HCT116 (cell line): ENCODE results near the gene CPT1A.

ENCODE experiments used
- EGR1 ChIP-seq: IDR thresholded peaks from 2 replicates; pipeline ENCODE4 v1.6.1; 2012; ENCODE audit warnings: low read depth
- EZH2phosphoT487 ChIP-seq: fragments of 200-600 bp; IDR thresholded peaks from 2 replicates; pipeline ENCODE4 v1.6.1; 2018; ENCODE audit warnings: antibody characterized with exemption, borderline replicate concordance
- MAX ChIP-seq: IDR thresholded peaks from 2 replicates; pipeline ENCODE4 v1.6.1; 2012
- REST ChIP-seq: IDR thresholded peaks from 2 replicates; pipeline ENCODE4 v1.6.1; 2012; ENCODE audit warnings: low read depth
- TCF7L2 ChIP-seq: IDR thresholded peaks from 2 replicates; pipeline ENCODE4 v1.7.0; 2011; ENCODE audit warnings: borderline replicate concordance, inconsistent platforms; ENCODE audit not compliant: insufficient read depth, insufficient read length; ENCODE audit errors: extremely low read depth
- TF ChIP-seq, protein P1 (sequence below), 3 experiments: fragments of 200-600 bp in 1 of 3; sonication (generic) in 1 of 3; IDR thresholded peaks in 2 of 3; conservative IDR thresholded peaks in 1 of 3; 2 replicates each; pipeline ENCODE4 v1.5.1; 2012 to 2017; ENCODE audit warnings: low read depth in 2 of 3, low read length in 2 of 3, antibody characterized with exemption in 1 of 3, borderline replicate concordance in 1 of 3, control low read depth in 1 of 3, mild to moderate bottlenecking in 1 of 3, mixed read lengths in 1 of 3, mixed run types in 1 of 3, moderate library complexity in 1 of 3; ENCODE audit not compliant: insufficient read depth in 1 of 3

DNA sequence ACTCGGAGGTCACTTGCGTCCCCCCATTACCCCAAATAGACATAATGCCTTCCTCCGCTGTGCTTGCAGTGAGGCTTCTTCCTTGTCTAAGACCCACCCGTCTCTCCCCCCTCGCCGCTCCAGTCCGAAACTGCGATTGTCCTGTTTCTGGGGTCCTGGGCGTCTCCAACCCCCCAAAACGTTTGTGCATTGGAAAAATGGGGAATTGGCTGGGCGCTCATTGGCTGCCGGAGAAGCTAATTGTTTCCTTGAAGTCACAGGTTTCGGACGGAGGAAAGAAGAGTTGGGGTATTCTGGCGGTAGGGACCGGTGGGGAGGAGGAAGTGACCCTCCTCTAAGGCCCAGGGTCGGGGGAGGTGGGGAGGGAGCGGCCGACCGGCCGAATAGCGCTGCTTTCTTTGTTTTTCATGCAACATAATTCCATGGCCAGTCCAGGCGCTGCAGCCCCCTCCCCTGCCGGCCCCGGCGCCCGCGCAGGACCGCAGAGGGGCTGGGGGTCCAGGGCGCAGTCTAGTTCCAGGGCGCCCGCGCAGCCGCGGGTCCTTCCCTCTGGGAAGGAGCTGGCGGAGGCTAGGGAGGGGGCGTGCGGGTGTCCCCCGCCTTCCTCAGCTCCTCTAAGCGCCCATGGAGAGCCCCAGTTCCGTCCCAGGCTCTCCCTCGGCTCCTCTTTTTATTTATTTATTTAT, 12.7 kb upstream of the CPT1A start:
- TF ChIP-seq EGR1 (no peak), TCF7L2 (no peak), MAX (no peak), REST (no peak), EZH2phosphoT487 (no peak)
- TF ChIP-seq, protein P1, sequence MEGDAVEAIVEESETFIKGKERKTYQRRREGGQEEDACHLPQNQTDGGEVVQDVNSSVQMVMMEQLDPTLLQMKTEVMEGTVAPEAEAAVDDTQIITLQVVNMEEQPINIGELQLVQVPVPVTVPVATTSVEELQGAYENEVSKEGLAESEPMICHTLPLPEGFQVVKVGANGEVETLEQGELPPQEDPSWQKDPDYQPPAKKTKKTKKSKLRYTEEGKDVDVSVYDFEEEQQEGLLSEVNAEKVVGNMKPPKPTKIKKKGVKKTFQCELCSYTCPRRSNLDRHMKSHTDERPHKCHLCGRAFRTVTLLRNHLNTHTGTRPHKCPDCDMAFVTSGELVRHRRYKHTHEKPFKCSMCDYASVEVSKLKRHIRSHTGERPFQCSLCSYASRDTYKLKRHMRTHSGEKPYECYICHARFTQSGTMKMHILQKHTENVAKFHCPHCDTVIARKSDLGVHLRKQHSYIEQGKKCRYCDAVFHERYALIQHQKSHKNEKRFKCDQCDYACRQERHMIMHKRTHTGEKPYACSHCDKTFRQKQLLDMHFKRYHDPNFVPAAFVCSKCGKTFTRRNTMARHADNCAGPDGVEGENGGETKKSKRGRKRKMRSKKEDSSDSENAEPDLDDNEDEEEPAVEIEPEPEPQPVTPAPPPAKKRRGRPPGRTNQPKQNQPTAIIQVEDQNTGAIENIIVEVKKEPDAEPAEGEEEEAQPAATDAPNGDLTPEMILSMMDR (IDR thresholded peaks at IDR 0.05 in 2 of 3, conservative IDR thresholded peaks at IDR 0.05 in 1 of 3; ENCODE audit: borderline replicate concordance in 1 of 3, insufficient read depth in 1 of 3, low read depth in 2 of 3, low read length in 2 of 3): no peak
